SKM-1 (cell line): Measurements from ENCODE around the gene NDUFA13.

Experiments used
- DNase-seq: peaks from one replicate; lab custom pipeline; 2025; ENCODE audit not compliant: unreplicated experiment; lab: John Stamatoyannopoulos, UW

NDUFA13 gene

DNA sequence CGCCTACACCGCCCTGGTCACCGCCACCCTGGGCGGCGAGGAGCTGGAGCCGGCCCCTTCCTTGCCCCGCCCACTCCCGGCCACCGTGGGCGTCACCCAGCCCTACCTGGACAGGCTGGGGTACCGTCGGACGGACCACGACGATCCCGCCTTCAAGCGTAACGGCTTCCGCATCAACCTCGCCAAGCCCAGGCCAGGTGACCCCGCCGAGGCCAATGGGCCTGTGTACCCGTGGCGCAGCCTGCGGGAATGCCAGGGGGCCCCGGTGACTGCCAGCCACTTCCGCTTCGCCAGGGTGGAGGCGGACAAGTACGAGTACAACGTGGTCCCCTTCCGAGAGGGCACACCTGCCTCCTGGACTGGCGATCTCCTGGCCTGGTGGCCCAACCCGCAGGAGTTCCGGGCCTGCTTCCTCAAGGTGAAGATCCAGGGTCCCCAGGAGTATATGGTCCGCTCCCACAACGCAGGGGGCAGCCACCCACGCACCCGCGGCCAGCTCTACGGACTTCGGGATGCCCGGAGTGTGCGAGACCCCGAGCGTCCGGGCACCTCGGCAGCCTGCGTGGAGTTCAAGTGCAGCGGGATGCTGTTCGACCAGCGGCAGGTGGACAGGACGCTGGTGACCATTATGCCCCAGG lies 29.0 kb downstream of the NDUFA13 start:
- DNase-seq = no peak

DNA sequence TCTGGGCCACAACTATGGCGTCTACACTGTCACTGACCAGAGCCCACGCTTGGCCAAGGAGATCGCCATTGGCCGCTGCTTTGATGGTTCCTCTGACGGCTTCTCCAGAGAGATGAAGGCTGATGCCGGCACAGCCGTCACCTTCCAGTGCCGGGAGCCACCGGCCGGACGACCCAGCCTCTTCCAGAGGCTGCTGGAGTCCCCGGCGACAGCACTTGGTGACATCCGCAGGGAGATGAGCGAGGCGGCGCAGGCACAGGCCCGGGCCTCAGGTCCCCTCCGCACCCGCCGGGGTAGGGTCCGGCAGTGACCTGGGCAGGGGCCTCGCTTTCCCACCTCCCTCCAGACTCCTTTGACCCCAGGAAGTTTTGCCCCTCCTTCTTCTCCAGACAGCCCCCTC lies 29.7 kb downstream of the NDUFA13 start:
- no peak for DNase-seq

DNA sequence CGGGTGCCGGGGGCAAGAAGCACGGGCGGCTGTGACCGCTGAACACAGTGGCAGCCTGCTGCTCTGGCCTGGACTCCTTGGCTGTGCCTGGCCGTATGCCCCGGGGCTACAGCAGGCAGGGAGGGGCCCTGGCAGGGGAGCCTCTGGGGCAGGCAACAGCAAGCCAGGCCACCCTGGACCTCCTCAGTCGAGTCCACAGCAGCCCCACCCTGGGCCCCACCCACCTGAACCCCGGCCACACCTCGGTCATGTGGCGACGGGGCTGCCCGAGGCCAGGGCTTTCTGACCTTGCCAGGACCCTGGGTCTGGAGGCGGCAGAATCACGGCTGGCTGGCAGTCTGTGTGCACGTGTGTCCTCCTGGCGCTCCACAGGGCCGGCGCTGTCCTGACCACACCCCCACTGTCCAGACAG lies 30.7 kb downstream of the NDUFA13 start:
- DNase-seq = no peak

GRCh38 chr19:19547674-19548336 lies 31.8 kb downstream of the NDUFA13 start:
- DNase-seq = no peak

DNA sequence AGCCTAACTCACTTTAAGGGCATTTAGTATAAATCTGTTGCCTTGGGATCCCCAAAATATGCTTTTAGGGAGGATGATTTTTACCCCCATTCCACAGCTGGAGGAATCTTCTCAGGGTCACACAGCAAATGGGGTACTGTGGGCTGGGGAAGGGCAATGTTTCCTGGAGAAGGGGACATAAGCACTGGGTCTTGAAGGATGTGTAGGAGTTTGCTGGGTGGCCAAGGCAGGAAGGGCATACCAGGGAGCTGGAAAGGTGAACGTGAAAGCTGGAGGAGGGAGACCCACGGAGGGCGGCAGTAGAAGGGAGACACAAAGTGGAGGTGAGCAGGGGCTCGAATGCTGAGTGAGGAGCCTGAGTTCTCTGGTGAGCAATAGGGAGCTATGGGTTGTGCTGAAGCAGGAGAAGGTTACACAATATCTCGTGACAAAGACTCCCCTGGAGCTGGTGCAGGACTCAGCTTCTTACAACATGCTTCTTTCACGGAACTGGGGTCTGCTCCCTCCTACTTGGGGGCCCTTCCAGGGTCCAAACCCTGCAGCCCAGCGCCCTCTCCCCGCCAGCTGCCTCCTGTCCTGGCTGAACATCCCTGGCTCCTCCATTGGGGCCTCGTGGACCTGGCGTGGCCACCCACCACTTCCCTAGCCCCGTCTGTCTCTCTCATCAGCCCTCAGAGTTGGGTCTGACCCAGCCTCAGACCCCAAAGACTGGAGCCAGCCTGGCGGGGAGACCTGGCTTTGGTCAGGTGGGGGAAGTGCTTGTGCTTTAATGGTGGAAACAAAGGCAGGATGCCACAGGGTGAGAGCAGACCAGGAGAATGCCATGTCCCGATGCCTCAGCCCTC lies 33.1 kb downstream of the NDUFA13 start:
- peak; percentile 11 for DNase-seq

DNA sequence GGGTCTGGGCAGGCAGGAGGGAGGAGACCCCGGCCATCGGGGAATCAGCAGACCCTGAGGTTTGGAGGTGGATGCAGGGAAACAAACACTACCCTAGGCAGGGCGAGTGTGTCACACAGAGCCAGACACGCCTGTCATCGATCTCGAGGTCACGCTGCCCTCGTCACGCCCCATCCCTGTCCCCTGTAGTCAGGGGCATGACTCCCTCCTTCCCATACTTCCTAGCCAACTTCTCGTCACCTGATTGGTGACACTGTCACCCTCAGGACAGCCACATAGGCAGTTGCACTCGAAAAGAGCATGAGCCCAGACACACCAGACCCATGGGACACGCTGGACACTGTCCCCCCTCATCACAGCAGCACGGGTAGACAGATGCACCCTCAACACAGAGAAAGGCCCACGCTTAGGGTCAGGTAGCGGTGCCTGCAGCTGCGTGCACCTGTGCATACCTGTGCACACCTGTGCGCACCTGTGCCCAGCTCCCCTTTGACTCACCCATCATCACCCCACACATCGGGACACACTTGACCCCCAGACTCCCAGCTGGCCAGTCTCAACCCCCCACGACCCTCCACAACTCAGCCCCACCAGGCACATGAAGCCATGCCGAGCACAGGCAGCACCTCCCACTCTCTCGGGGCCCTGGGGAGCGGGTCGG lies 33.9 kb downstream of the NDUFA13 start:
- no peak for DNase-seq

DNA sequence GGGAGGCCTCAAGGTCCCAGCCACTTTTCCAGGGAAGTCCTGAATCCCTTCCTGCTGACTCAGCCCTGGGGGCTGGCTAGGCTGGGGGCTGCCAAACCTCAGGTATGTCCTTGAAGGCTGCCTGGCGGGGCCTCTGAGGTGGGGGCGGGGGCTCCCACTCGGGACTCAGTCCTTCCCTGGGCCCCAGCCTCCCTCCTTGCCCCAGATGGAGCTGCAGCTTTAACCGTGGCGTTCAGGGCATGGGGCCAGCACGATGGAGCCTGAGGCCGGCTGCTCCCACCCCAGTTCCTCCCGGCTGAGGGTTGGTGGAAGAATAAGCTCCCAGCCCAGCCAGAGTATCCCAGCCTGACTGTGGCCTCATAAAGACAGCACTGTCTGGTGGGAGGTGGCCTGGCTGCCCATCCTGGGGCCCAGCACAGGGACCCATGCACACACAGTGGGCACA lies 34.5 kb downstream of the NDUFA13 start:
- DNase-seq = no peak

DNA sequence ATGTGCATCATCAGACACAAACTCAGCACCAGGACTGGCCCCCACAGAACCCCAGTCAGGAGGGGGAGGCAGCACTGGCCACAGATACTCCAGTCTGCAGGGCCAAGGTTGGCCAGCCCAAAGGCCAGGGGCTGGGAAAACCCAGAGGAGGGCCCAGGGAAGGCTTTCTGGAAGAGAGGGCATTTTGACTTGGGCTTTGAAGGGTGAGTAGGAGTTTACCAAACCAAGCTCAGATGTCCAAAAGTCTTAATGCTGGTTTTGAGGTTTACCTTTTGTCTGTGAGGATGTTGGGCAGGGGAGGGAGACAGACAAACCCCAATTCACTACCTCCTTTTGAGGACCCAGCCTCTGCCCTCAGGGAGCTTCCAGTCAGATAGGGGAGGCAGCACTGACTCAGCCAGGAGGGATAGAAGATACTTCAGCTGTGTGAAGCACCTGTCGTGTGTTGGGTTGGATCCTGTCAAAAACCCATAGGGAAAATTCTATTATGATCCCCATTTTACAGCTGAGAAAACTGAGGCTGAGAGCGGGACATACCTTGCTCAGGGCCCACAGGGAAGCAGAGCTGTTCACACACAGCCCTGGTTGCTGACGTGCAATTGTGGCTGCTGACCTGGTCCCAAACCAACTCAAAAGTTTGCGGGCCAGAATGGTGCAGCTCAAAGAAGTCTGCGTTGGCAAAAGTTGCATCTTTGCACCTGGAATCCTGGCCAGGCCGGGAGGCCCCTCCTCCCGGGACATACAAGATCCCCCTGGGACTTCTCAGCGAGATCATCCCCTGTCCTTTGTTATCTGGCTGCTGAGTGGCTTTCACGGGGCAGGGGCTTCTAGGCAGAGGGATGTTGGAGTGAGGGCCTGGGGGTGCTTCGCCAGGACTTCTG lies 35.2 kb downstream of the NDUFA13 start:
- no peak for DNase-seq

GRCh38 chr19:19551853-19552192 lies 35.8 kb downstream of the NDUFA13 start:
- no peak for DNase-seq

GRCh38 chr19:19552798-19553197 lies 36.8 kb downstream of the NDUFA13 start:
- no peak for DNase-seq

DNA sequence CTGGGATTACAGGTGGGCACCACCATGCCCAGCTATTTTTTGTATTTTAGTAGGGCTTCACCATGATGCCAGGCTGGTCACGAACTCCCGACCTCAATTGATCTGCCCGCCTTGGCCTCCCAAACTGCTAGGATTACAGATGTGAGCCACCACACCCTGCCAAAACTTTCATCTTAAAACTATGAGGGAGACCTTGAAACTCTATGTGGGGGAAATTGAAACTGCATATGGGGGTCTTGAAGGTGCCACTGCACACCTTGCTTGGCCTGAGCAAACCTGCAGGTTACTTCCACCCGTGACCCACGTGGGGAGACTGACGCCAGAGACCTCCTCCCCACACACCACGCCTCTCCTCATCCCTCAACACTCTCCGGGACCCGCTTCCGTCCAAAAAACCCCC lies 37.6 kb downstream of the NDUFA13 start:
- DNase-seq = no peak

GRCh38 chr19:19554074-19555023 lies 38.3 kb downstream of the NDUFA13 start:
- peak; percentile 32 for DNase-seq

DNA sequence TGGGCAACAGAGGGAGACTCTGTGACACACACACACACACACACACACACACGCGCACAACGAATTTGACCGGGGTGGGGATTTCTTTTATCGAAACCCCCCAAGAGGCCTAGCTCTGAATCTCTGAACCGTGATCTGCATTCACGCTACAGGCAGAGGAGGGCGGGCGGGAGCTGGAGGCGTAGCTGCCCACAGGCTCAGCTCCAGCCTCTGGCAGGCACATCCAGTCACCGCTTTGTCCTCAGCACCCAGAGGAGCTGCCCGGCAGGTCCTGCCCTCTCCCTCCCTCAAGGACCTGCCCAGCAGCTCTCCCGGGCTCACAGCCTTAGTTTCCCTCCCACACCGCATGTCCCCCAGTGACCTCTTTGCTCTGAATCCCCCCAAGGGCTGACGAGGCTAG lies 42.0 kb downstream of the NDUFA13 start:
- no peak for DNase-seq

- DNase-seq = no peak
Measured at GRCh38 chr19:19558636-19559035, 42.6 kb downstream of the NDUFA13 start.

- DNase-seq = no peak
Measured at GRCh38 chr19:19559931-19560330, 43.9 kb downstream of the NDUFA13 start.

DNA sequence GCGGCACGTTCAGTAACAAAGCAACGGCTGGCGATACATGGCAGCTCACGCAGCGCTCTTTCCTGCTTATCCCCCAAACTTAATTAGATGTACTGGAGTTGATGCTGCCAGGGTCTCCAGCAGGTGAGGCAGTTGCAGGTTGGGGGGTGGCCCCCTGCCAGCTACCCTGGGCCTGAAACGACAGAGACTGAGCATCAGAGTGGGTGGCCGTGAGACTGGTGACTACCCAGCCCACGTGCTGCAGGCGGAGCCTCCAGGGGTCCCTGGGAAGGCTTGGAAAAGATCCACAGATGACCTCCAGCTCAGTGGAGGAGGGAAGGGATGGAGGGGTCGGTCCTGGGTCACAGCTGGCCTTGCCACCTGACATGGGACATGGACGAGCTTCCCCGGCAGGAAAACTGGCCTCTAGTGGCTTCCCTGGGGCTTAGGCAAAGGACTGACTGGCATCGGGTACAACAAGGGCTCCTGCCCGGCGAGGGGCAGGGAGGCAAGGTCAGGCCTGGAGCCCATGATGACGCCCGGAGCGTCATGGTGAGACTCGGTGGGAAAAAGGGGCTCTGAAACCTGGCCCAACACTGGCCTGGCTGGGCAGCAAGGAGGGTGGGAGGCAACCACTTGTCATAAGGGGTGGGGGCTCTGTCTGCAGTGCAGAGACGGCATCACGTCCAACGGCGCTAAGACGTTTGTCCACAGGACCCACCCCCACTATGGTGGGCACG lies 46.1 kb downstream of the NDUFA13 start:
- no peak for DNase-seq

DNA sequence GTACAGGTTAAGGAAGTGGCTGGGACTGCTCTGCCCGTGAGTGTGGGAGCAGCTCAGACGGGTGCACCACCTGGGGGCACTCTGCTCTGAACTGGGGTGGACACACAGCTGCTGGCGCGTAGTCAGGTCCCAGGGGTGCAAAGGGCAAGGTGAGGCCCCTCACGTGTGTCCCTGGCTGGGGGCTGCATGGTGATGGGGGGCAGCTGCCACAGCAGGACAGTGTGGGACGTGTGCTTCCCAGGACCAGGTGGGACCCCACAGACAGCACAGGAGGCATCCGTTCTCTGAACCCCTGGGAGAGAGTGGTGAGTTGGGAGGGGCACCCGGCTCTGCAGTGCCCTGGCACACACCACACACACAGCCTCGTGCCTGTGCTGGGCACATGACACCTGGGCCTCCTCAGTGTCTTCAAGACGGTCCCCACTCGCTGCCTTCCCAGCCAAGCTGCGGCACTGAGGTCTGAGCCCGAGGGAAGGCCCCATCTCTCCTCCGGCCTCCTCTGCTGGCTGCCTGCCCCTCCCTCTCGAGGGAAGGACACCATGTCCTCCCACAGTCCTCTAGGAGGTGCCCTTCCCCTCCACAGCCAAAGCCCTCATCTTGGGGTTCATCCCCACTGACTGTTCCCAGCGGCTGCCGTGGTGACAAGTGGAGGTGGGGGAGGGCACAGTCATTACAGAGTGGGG lies 46.8 kb downstream of the NDUFA13 start:
- no peak for DNase-seq

DNA sequence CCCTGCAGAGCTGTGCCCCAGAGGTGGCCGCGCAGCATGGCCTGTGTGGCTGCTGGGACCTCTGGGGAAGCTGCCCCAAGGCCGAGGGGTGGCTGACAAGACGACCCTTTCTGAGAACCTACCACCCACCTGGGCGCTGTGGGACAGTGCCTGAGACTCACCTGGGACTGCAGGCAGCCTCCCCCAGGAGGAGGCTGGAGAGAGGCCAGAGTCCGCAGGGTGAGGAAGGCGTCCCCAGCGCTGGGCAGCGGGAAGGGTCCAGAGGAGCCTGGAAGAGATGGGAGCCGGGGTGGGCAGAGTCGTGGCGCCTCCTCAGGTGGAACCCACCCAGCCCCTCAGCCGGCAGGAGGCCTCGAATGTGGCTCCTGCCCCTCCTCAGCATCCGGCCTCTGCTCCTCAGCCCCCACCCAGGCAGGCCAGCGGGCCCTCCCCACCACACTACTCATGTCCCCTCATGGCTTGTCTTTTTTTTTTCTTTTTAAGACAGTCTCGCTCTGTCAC lies 47.4 kb downstream of the NDUFA13 start:
- no peak for DNase-seq
